NCI-H2171 treated with DMSO at 0.1 percent for 48 hours (cell line): Measurements from ENCODE around the gene MYO15A.
"Not testable (repeated sequence)": the region's sequence is repeated elsewhere in the genome, so short reads cannot be mapped to it uniquely, and the experiment has no call there.

Experiments used
- DNase-seq: peaks from one replicate; lab custom pipeline; 2025; lab: John Stamatoyannopoulos, UW

Gene MYO15A

GRCh38 chr17:18185832-18186626 lies 77.5 kb downstream of the MYO15A start:
- no peak for DNase-seq

- no peak for DNase-seq
Measured at GRCh38 chr17:18186627-18186982, 78.0 kb downstream of the MYO15A start.

- no peak for DNase-seq
Measured at GRCh38 chr17:18187226-18187625, 78.7 kb downstream of the MYO15A start.

GRCh38 chr17:18187821-18188761 lies 79.5 kb downstream of the MYO15A start:
- DNase-seq, result no peak

GRCh38 chr17:18190628-18191235 lies 82.2 kb downstream of the MYO15A start:
- no peak for DNase-seq

GRCh38 chr17:18191236-18191667 lies 82.7 kb downstream of the MYO15A start:
- DNase-seq, result no peak

GRCh38 chr17:18191967-18192366 lies 83.4 kb downstream of the MYO15A start:
- no peak for DNase-seq

- no peak for DNase-seq
Measured at GRCh38 chr17:18194394-18194793, 85.8 kb downstream of the MYO15A start.

GRCh38 chr17:18194804-18195203 lies 86.2 kb downstream of the MYO15A start:
- no peak for DNase-seq

- no peak for DNase-seq
Measured at GRCh38 chr17:18195246-18195645, 86.7 kb downstream of the MYO15A start.

GRCh38 chr17:18197535-18198194 lies 89.1 kb downstream of the MYO15A start:
- DNase-seq, result no peak

GRCh38 chr17:18198530-18198929 lies 90.0 kb downstream of the MYO15A start:
- no peak for DNase-seq

GRCh38 chr17:18201108-18201507 lies 92.6 kb downstream of the MYO15A start:
- DNase-seq, result no peak

- DNase-seq, result no peak
Measured at GRCh38 chr17:18203308-18203707, 94.8 kb downstream of the MYO15A start.

GRCh38 chr17:18205861-18206260 lies 97.3 kb downstream of the MYO15A start:
- no peak for DNase-seq

- DNase-seq, result no peak
Measured at GRCh38 chr17:18206962-18207361, 98.4 kb downstream of the MYO15A start.

- no peak for DNase-seq
Measured at GRCh38 chr17:18208092-18208491, 99.5 kb downstream of the MYO15A start.

- DNase-seq, result no peak
Measured at GRCh38 chr17:18213666-18214270, 105.2 kb downstream of the MYO15A start.

GRCh38 chr17:18216906-18217305 lies 108.3 kb downstream of the MYO15A start:
- not testable (repeated sequence) for DNase-seq

GRCh38 chr17:18217412-18218015 lies 109.0 kb downstream of the MYO15A start:
- peak; percentile 48 for DNase-seq

- DNase-seq, result no peak
Measured at GRCh38 chr17:18218756-18219415, 110.3 kb downstream of the MYO15A start.
